ENCODE results near the gene DNAJC5.
"Not testable (repeated sequence)": the region's sequence is repeated elsewhere in the genome, so short reads cannot be mapped to it uniquely, and the experiment has no call there.

Gene DNAJC5

DNA sequence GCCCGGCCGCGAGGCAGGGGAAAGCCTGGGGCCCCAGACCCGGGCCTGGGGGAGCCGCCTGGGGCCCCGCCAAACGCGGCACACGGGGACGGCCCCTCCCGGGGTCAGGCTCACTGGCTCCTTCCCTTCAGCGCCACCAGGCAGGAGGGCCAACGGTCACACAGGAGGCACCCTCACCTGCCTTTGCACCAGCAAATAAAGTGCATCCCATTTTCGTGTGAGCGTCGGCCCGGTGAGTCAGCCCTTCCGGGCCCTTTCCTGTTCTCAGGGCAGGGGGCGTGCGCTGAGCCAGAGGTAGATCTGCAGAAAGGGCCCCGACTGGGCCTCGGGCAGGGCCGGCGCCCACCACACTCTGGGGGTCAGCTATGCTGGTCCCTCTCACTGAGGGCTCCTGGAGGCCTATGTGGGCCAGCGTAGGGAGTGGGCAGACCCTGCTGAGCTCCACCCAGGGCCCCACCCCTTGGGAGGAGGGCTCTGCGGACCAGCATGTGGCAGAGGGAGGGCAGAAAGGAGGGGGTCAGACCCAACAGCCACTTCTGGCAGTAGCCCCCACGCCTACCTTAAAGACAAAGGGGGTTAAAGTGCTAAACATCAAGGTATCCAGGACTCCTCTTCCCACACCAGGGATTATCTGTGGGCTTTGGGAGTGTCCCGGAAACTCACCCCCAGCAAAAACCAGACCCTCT, 62.2 kb downstream of the DNAJC5 start:
- peak; percentile 34 for DNase-seq

DNA sequence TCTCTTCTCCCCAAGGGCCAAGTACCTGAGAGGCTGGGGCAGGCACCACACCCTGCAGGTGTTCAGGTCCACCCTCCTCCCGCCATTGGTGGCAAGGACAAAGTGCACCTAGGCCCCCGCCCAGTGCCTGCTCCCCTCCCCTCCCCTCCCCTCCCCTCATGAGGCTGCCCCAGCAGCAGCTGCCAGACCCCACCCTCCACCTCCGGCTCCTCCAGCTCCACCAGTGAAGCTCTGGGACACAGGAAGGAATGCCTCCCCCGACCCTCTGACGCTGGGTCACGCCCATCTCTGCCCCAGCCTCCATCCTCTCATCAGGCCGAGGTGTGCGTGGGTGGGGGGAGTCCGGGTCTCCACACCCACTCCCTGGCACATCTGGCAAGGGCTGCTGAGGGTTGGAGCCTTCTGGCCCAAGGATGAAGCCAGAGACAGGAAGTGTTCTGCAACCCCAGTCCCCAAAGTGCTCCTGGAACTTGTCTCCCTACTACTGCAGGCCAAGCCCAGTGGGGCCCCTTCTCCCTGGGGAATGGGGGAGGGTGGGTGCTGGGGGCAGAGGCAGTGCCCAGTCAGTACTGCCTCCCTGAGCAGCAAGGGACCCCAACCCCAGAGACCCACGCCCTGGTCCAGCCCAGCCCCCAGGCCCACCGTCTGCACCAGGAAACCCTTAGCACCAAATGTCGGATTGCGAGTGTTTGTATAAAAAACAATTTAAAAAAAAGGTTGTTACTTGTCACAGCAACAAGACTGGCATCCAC, 62.9 kb downstream of the DNAJC5 start:
- no peak for DNase-seq

DNA sequence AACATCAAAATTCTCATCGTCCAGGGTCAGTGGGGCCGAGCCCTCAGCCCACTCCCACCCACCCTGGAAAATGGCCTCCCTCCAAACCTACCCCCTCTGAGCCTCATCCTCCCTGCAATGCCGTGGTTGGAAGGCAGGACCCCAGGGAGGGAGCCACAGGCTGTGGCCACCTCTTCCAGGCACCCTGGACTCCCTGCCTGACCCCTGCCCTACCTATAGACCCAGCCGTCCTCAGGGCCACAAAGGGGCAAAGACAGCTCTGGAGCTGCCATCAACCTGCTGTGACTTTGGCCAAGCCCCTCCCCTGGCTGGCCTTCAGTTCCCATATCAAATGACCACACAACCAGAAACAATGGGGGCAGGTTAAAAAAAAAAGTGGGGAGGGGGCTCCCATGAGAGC, 63.5 kb downstream of the DNAJC5 start:
- no peak for DNase-seq

DNA sequence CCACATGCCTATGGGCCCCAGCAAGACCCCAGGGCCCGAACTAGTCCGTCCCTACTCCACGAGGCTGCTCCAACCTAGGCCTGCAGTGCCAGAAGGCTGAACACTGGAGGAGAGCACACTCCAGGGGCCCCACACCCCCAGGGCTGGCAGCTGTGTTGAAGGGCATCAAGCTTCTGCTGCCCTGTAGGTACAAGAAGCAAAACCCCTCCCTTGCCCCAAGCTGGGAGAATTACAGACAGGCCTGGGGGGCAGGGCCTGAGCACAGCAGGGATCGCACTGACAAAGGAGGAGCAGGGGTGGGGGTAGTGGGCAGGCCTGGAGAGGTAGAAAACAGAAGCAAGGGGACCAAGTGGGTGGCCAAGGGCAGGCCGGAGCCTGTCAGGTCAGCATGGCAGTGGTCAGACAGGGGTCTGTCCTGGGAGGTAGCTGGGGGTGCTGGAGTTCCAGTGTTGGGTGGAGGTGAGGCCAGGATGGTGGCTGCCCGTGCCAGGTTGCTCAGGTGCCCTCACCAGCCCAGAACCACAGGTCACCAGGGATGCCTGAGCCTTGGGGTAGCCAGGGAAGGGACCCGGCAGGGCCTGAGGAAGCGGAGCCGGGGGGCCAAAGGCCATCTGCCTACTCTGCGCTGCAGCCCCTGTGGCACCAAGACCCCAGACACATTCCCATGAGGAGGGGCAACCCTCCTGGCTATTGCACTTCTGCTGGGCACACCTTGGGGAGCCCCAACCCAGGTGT, 64.2 kb downstream of the DNAJC5 start:
- no peak for DNase-seq

DNA sequence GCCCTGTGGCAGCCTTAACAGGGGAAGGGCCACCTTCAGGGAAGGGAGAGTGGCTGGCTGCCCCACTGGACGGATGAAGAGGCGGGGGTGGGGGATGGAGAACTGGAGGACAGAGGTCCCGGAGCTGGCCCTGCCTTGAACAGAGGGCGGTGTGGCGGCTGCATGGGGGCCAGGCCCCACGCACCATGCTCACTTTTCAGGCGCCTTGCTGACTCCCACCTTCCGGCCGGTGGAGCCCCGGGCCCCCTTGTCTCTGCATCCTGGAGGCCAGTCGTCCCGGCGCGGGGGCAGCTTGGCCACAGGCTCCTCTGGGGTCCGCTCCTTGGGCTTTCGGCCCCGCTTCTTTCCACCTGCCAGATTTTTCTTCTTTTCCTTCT, 64.8 kb downstream of the DNAJC5 start:
- no peak for DNase-seq

DNA sequence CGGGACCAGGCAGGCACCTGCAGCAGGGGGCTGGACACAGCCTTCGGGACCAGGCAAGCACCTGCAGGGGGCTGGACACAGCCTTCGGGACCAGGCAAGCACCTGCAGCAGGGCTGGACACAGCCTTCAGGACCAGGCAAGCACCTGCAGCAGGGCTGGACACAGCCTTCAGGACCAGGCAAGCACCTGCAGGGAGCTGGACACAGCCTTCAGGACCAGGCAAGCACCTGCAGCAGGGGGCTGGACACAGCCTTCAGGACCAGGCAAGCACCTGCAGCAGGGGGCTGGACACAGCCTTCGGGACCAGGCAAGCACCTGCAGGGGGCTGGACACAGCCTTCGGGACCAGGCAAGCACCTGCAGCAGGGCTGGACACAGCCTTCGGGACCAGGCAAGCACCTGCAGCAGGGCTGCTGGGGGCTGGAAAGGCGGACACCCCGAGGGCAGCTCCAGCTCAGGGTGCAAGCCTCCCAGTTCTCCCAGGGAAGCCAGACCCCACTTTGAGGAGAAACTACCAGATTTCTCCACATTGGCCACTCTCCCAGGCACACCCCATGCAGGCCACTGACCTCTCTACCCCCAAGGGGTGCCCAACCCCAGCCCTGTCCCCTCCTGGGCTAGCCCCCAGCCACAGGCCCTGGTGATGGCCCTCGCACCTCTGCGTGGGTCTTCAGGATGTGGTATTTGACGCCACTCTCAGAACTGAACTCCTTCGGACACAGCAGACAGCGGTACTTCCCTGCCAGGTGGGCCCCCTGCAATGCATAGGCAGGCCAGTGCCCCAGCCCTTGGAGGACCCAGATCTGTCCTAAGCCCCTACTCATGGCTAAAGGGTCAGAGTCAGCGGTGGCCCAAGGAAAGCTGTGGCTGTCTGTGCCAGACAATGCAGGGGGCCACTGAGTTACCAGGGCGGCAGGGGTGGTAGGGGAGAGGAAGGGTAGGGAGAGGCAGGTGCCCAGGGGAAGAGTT, 66.0 kb downstream of the DNAJC5 start:
- DNase-seq, result not testable (repeated sequence)

DNA sequence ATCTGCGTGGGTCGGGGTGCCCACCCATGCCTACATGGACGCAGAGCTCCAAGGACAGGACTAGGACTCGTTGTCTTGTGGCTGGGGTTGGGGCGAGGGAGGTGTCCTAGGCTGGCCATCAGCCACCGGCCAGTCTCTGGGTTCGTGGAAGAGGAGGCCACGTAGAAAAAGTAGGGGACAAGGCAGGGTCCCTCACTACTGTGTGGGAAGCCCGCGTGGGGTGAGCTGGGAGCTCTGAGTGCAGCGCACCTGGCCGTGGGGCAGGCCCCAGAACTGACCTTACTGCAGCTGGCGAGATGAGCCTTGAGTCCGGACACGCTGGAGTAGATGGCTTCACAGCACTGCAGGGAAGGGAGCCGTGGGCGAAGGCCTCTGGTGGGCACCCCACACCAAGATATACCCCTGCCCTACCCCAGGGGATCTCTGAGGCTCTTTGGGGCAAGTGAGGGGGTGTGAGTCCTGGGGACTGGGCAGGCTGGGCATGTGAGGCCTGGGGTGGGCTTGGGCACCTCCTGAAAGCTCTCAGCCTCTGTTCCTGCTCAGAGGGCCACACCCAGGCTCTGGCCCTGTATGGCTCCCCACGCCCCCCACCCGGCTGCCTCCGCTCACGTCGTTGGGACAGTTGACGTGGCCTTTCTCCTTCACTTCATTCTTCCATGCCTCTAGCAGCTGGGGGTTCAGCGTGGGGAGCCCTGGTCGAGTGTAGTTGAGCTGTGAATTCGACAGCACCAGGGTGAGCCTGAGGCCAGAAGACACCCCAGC, 66.9 kb downstream of the DNAJC5 start:
- no peak for DNase-seq

DNA sequence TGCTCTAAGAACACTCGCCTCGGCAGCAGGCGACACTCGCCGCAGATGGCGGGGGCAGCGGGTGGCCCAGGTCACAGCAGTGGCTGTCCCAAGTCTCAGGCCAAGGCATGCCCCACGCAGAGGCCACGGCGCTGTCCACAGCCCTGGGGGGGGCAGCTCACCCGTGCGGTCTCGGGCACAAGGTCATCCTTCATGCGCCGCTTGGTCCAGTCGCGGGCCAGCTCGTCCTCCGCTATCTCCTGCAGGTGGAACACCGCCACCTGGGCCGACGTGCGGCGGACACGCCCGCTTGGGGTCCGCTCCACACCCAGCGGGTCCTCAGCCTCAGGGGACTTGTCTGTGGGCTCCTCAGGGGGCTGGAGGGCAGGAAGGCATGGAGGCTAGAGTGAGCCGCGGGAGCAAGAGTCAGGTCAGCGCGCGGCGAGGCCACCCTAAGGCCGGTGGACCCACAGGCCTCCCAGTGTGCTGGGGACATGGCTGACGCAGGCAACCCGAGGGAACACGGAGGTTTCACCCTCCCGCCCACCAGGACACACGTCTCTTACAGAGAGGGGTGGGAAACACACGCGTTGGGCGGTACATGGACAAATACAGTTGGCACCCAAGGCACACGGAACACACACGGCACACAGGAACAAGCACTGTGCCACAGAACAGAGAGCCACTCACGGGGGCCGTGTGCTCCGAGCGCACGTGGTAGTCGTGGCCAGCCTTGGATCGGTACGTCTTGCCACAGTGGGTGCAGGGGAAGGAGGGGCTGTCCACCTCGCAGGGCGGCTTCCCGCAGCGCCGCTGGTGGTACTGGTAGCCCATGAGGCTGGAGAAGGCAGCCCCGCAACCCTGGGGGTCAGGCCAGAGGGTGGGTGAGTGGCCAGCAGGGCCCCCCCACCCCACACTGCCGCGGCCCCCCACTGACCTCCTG, 67.8 kb downstream of the DNAJC5 start:
- DNase-seq, result no peak

DNA sequence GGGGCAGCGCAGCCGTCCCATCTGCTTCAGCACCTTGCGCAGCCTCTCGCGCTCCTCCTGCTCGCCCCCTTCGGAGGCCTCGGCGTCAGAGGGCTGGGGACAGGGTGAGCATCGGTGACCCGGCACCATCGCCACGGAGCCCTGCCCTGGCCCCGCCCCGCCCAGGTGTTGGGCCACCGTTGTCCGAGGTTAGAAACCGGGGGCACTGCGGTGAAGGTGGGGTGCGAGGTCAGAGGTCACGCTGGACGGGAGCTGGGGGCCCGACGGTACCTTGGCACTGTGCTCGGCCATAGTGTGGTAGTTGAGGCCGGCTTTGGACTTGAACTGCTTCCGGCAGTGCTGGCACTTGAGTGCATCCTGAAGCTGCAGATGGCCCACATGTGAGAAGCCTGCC, 68.4 kb downstream of the DNAJC5 start:
- DNase-seq, result no peak

DNA sequence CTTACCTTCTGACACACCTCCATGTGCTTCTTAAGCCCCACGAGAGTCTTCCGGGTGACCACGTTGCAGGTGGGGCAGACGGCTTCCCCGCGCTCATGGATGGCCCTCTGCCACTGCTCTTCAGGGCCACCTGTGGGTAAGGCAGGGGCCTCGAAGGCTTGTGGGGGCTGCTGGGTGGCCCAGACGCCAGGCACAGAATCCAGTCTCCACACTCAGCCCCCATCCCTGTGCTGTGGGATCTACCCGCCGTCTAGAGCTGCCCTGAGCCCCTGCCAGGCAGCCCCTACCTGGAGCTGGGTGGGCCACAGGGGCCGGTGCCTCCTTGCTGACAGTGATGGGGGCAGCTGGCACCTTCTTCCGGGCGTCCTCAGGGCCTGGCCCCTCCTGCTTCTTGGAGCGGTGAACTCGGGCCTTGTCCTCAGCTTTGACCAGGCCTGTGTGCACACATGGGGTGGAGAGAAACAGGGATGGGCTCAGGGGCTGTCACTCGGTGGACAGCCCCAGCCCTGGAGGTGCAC, 68.9 kb downstream of the DNAJC5 start:
- no peak for DNase-seq

DNA sequence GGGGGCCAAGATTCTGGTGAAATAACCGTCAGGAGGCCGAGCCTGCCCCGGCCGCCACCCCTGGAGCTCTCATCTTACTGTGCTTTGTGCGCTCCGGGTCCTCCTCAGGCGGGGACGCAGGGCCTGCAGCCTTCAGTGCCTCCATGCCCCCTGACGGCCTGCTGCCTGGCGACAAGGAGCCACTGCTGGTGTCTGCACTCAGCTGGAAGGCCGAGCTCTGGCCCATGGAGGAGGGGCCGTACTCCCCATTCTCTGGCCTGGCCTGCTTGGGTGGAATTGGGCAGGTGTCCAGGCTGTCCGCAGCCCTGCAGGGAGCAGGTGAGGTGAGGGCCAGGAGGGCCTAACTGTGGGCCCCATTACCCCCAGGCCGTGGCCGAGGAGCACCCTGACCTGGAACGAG, 69.5 kb downstream of the DNAJC5 start:
- DNase-seq, result no peak

DNA sequence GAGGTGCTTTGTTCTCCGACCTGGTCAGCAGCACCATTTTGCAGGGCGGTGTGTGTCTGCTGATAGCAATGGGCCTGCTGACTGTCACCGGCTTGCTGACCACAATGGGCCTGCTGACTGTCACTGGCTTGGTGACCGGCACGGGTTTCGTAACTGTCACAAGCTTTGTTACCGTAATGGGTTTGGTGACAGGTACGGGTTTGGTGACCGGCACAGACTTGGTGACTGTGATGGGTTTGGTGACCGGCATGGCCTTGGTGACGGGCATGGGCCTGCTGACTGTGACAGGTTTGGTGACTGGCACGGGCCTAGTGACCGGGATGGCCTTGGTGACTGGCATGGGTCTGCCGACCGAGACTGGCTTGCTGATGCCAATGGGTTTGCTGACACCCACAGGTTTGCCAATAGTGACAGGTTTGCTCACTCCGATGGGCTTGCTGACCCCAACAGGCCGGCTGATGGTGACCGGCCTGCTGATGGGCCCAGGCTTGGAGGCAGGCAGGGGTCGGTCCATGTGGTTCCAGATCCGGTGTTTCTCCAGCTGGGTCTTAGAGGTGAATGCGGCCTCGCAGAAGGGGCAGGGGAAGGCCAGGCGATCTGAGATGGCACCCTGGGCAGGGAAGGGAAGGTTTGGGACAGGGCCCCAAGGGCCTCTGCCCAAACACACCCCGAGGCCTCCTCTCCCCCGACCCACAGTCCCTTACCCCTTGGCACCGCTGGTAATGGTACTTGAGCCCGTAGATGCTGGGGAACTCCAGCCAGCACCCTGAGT, 71.4 kb downstream of the DNAJC5 start:
- DNase-seq, result no peak

DNA sequence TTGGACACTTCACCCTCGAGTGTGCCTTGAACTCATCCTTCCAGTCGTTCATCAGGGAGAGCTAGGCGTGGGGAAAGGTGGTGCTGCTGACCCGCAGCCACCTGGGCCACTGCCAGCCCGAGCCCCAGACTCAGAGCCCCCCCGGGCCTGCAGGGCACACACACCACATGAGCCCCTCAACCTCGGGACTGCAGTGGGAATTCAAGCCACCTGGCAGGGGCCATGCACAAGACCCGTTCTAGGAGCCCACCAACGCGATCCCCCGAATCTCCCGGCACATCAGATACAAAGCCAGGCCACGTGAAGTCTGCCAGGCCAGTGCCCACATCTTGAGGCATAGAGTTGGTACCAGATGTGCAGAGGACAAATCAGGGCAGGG, 72.0 kb downstream of the DNAJC5 start:
- DNase-seq, result no peak

DNA sequence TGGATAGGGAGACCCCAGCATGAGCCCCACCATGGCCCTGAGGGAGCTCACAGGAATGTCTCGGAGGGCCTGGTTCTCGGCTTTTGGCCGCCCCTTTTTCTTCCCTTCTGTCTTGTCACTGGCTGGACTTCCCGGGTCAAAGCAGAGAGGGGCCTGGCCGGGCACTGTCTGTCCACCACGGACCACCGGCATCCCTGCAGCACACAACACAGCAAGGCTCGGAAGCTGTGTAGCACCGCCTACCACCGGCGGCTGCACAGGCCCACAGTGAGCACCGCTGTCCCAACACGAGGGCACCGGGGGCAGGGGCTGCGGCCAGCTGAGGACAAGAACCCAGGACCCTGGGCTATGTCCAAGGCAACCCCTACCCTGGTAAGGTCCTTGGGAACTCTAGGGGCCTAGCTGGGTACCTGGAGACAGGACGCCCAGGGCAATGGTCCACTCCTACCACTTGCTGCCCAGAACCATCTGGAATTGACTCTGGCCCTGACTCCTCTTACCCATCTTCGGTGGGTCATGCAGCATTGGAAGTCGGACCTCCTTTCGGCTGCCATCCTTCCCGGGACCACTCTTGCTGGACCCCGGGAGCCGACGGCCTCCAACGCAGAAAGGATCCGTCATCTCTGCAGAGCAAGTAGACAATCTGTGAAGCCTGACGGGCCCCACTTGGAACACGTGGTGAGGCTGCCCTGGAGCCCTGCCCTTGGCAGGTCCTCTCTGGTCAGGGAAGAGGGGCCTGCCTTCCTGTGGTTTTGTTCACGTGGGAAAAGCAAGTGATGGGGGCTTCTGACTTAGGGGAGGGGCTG, 72.6 kb downstream of the DNAJC5 start:
- DNase-seq, result no peak

DNA sequence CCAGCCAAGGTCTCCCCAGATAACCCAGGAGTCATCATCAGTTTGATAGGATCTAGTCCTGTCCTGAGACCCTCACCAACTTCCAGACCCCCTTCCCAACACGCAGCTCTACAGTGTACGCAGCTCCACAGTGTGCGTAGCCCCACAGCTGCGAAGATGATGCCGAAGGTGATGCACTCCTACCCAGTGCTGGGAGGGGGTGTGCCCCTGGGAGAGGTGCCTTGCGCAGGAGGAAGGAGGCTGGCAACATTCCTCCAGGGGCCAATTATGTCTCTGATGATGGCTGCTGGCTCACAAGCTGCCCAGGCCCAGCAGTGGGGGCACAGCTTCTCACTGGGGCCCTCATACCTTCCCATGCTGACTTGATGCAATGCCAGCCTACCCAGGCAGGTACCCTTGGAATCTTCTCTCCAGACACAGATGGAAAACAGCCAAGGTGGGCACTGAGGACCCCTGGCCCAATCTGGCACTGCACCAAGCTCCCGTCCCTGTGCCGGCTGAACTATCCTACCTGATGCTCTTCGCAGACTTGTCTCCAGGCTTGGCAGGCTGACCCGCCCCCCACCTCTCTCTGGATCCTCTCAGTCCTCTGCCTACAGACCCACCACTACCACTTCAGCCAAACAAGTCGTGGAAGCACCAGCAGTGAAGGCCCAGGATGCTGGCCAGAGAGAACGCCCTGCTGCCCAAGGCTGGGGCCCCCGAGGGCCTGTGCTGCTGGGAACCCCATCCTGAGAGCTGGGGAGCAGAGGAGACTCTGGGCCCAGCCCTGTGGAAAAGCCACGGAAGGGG, 73.4 kb downstream of the DNAJC5 start:
- no peak for DNase-seq

DNA sequence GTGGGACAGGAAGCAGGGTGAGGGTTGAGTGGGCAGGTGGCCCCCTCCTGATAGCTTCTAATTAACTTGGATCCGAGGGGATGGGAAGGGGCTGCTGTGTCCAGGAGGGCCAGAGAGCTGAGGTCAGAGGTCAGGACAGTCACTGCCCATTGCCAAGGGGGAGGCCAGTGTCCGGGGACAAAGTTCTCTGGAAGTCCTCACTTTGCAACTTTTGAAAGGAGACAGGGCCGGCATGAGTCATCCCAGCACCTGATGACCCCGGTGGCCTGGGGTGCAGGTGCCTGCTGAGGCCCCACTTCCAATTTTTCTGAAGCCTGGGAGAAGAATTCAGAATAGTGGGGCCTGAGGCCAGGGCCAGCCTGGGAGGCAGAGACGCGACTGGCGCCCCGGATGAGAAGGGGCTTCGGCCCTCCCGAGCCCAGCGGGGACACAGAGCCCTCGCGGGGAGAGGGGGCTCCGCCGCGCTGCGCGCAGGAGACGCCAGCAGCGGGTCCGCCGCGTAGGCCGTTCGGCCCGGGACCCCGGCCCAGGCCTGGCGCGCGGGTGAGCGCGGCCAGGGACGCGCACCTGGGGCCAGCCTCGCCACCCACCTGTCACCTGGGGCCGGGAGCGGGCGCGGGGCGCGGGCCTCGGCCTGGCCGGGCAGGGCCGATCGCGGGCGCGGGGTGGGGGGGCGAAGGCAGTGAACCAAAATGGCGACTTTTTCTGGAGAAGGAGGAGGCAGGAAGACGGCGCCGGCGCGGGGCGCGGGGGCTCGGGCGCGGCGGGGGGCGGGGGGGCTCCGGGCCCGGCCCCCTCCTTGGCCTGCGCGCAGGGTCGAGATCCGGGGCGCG, 74.2 kb downstream of the DNAJC5 start:
- DNase-seq, result no peak
